K562 (cell line): ENCODE data around the gene GARIN5B. TPM values are rescaled to one million over a fixed set of nuclear protein-coding genes. Genes with fewer than 3 reads are reported as not detected.

Experiments
- BRCA1 ChIP-seq, 2 experiments: fragments of 450-650 bp in 1 of 2; sonication (generic) in 1 of 2; formaldehyde crosslinking in 1 of 2; IDR thresholded peaks; 2 replicates each; pipeline versions ENCODE4 v1.5.0 to v1.6.1; 2017 to 2020; ENCODE audit warnings: mild to moderate bottlenecking in 1 of 2, missing genetic modification reagents in 1 of 2
- CBFA2T2 ChIP-seq: fragments of 450-650 bp; conservative IDR thresholded peaks from 2 replicates; pipeline ENCODE4 v1.6.1; 2017; ENCODE audit warnings: mild to moderate bottlenecking
- E2F1 ChIP-seq: sonication (generic); formaldehyde crosslinking; IDR thresholded peaks from 2 replicates; pipeline ENCODE4 v1.8.1; 2023; ENCODE audit warnings: mild to moderate bottlenecking, missing genetic modification reagents, moderate library complexity
- EP300 ChIP-seq: IDR thresholded peaks from 2 replicates; pipeline ENCODE4 v1.6.1; 2012; ENCODE audit warnings: low read length, improper control_type of control experiment
- GATAD2A ChIP-seq: fragments of 450-650 bp; IDR thresholded peaks from 2 replicates; pipeline ENCODE4 v1.6.1; 2017
- HMG20B ChIP-seq: fragments of 250-450 bp; sonication (Bioruptor Pico); IDR thresholded peaks from 2 replicates; pipeline ENCODE4 v1.5.0; 2021; ENCODE audit warnings: mild to moderate bottlenecking
- MCM5 ChIP-seq: fragments of 450-650 bp; IDR thresholded peaks from 2 replicates; pipeline ENCODE4 v1.6.1; 2016; ENCODE audit warnings: low read depth
- MEIS2 ChIP-seq: fragments of 450-650 bp; IDR thresholded peaks from 2 replicates; pipeline ENCODE4 v1.6.1; 2014; ENCODE audit warnings: mild to moderate bottlenecking; ENCODE audit not compliant: partially characterized antibody
- NCOA2 ChIP-seq, 2 experiments: fragments of 450-650 bp; IDR thresholded peaks; 2 replicates each; pipeline ENCODE4 v1.6.1; 2018; ENCODE audit warnings: mild to moderate bottlenecking in 2 of 2, moderate library complexity in 1 of 2; ENCODE audit not compliant: partially characterized antibody in 2 of 2
- NCOA6 ChIP-seq: fragments of 450-650 bp; IDR thresholded peaks from 2 replicates; pipeline ENCODE4 v1.6.1; 2017; ENCODE audit warnings: mild to moderate bottlenecking
- NONO ChIP-seq, 2 experiments: fragments of 200-400 bp in 1 of 2; fragments of 450-650 bp in 1 of 2; formaldehyde crosslinking in 1 of 2; IDR thresholded peaks; 2 replicates each; pipeline ENCODE4 v1.6.1; 2017; ENCODE audit warnings: low read depth in 2 of 2, mild to moderate bottlenecking in 2 of 2, moderate library complexity in 2 of 2, low read length in 1 of 2
- PHTF2 ChIP-seq: fragments of 250-450 bp; sonication (Bioruptor Pico); IDR thresholded peaks from 2 replicates; pipeline ENCODE4 v1.5.0; 2021; ENCODE audit warnings: mild to moderate bottlenecking
- SMAD3 ChIP-seq: fragments of 450-650 bp; formaldehyde crosslinking; conservative IDR thresholded peaks from 2 replicates; pipeline ENCODE4 v1.4.0; 2020; ENCODE audit warnings: mild to moderate bottlenecking
- SOX6 ChIP-seq: fragments of 450-650 bp; IDR thresholded peaks from 2 replicates; pipeline ENCODE4 v1.6.1; 2014; ENCODE audit warnings: mild to moderate bottlenecking
- ZBTB40 ChIP-seq, 2 experiments: fragments of 450-650 bp in 1 of 2; sonication (generic) in 1 of 2; formaldehyde crosslinking in 1 of 2; IDR thresholded peaks; 2 replicates each; pipeline versions ENCODE4 v1.7.1 to v1.9.0; 2016 to 2022; ENCODE audit warnings: inconsistent platforms in 1 of 2, mild to moderate bottlenecking in 1 of 2, missing genetic modification reagents in 1 of 2
- ZNF124 ChIP-seq: sonication (generic); formaldehyde crosslinking; IDR thresholded peaks from 2 replicates; pipeline ENCODE4 v1.8.1; 2022; ENCODE audit warnings: missing genetic modification reagents
- ZNF23 ChIP-seq: fragments of 250-450 bp; sonication (Bioruptor Pico); IDR thresholded peaks from 2 replicates; pipeline ENCODE4 v1.4.0; 2020; ENCODE audit warnings: mild to moderate bottlenecking
- ZNF511 ChIP-seq: sonication (generic); formaldehyde crosslinking; IDR thresholded peaks from 2 replicates; pipeline ENCODE4 v1.8.0; 2022; ENCODE audit warnings: mild to moderate bottlenecking, missing genetic modification reagents
- ZNF764 ChIP-seq: fragments of 250-450 bp; sonication (Bioruptor Pico); IDR thresholded peaks from 2 replicates; pipeline ENCODE4 v1.4.0; 2020; ENCODE audit warnings: low read depth, mild to moderate bottlenecking, moderate library complexity
- polyA plus RNA-seq, 8 experiments: library from polyadenylated mRNA; depleted of rRNA in 4 of 8; stranded (reverse) in 5 of 8; unstranded in 3 of 8; fragments of >200 nt; fragmentation: Nextera tagmentation in 2 of 8; fragmentation: Illumina TruSeq in 1 of 8; extraction: Ambion mirVana in 2 of 8; extraction: Trizol in 1 of 8; gene quantifications; 2 replicates each; pipeline versions ENCODE4 v1.2.1 to v1.2.3, GENCODE V29; 2011 to 2014; ENCODE audit warnings: inconsistent platforms in 1 of 8, missing spikeins in 1 of 8
- total RNA-seq, 7 experiments: library from RNA; depleted of rRNA in 6 of 7; stranded (reverse); fragments of >200 nt in 6 of 7; fragmentation: Illumina TruSeq in 2 of 7; extraction: Trizol in 2 of 7; gene quantifications; 2 replicates each; pipeline versions ENCODE4 v1.2.1 to v1.2.3, GENCODE V29; 2011 to 2021; ENCODE audit warnings: low replicate concordance in 1 of 7

Gene GARIN5B
- total and polyA plus RNA-seq, 9 of the 15 experiments (the other 6 are each of a cell fraction or from before 2014, with no cell fraction given) = not detected

- TF ChIP-seq ZBTB40 (IDR thresholded peaks at IDR 0.05) (peak; percentile 99), ZBTB40 (CRISPR knock-in tag; IDR thresholded peaks at IDR 0.05) (peak; percentile 100), ZNF124 (no peak), ZNF23 (CRISPR knock-in tag) (no peak), NCOA2 (IDR thresholded peaks at IDR 0.05; ENCODE audit: partially characterized antibody in 2 of 2) (no peak), SMAD3 (CRISPR knock-in tag) (no peak), BRCA1 (IDR thresholded peaks at IDR 0.05) (no peak), BRCA1 (CRISPR knock-in tag; IDR thresholded peaks at IDR 0.05) (no peak), MEIS2 (peak; percentile 72), ZNF511 (CRISPR knock-in tag) (peak; percentile 53; the same call in 1 of the 2 replicates), PHTF2 (CRISPR knock-in tag) (no peak), EP300 (no peak), MCM5 (no peak), GATAD2A (no peak), NCOA6 (no peak), HMG20B (CRISPR knock-in tag) (no peak), SOX6 (no peak), CBFA2T2 (no peak), E2F1 (CRISPR knock-in tag) (peak; percentile 93), ZNF764 (CRISPR knock-in tag) (no peak), NONO (IDR thresholded peaks at IDR 0.05; ENCODE audit: low read depth in 2 of 2, low read length in 1 of 2) (no peak; a peak in 1 of 4 replicates)
Measured at GRCh38 chr19:55339105-55339888, 23.8 kb downstream of the GARIN5B start, which contains the start of gene KMT5C (continued).
